ENCODE results near the gene HDGFL2.

The HDGFL2 gene

DNA sequence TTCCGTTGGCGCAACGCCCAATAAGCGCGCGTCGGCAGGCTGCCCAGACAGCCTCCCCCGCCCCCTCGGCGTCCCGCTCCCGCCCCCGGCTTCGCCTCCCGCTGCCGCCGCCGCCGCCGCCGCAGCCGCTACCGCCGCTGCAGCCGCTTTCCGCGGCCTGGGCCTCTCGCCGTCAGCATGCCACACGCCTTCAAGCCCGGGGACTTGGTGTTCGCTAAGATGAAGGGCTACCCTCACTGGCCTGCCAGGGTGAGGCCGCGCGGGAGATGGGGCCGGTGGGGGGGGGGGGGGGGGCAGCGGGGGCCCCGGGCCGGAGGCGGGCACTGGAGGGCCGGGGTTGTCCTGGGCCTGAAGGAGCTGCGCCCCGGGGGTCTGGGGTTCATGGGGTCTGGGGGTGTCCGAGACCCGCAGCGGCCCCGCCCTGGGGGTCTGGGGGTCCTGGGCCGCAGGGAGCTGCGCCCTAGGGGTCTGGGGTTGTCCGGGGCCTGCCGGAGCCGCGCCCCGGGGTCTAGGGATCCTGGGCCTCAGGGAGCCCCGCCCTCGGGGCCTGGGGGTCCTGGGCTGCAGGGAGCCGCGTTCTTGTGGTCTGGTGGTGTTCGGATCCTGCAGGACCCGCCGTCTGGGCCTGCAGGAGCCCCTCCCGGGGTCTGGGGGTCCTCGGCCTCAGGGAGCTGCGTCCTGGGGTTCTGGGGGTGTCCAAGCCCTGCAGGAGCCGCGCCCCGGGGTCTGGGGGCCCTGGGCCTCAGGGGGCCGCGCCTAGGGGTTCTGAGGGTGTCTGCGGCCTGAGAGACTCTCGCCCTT is at the start of gene HDGFL2:
HDGFL2 (plus strand) TSS at position 124 of the 801 bp plus-strand sequence; CDS start at position 178, 54 bp downstream.
- FAIRE-seq: no peak

GRCh38 chr19:4423416-4424126 is 48.5 kb upstream of the HDGFL2 start:
- DNase-seq (ENCODE audit: low spot score) (no peak), FAIRE-seq (no peak)

More for the DNA sequence above, at the start of gene HDGFL2:
- no peak for DNase-seq (ENCODE audit: low spot score)

DNA sequence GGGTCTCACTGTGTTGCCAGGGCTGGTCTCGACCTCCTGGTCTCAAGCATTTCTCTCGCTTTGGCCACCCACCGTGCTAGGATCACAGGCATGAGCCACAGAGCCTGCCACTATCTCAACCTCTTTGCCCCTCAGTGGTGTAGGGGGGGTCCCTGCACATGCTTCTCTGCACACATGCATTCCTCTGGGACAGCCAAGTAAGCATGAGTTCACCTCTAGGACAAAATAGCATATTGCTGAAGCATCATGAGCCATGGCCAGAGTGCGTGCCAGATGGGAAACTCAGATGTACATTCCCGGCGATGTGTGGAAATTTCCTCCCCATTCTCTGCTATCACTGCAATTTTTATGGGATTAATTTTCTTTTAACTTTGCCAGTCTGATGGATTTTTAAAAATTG is 46.6 kb upstream of the HDGFL2 start:
- DNase-seq (ENCODE audit: low spot score) (no peak), FAIRE-seq (no peak)

GRCh38 chr19:4428326-4428975 is 43.6 kb upstream of the HDGFL2 start:
- no peak for DNase-seq (ENCODE audit: low spot score)
- no peak for FAIRE-seq

DNA sequence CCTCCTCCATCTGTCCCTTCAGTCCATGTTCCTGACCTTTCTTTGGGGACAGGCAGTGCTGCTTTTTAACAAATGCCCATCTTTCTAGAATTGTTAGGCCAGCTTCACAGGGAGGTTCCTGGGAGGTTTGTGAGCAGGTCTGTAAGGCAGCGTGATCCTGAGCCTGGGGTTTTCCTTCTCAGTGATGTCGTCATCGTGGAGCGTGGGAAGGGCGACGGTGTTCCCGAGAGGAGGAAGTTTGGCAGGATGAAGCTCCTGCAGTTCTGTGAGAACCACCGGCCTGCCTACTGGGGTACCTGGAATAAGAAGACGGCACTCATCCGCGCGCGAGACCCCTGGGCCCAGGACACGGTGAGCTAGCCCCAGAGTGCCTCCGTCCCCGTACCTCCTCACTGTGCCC is 42.8 kb upstream of the HDGFL2 start:
- DNase-seq (ENCODE audit: low spot score) (no peak), FAIRE-seq (no peak)

DNA sequence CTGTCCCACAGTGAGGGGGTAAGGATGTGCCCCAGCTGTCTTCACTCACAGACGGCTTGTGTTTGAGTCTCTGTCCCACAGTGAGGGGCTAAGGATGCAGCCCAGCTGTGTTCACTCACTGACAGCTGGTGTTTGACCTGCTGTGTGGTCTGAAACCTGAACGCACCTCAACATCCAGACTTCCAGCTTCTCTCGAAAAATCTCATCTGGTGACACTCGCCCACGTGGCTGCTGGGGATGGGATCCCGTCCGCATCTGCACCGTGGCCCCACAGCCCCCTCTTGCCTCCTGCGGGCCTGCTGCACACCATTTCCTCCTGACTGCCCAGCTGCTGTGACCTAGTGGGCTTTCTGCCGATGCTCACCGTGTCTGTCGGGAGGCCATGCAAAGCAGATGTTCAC is 42.3 kb upstream of the HDGFL2 start:
- DNase-seq (ENCODE audit: low spot score) (no peak), FAIRE-seq (no peak)

DNA sequence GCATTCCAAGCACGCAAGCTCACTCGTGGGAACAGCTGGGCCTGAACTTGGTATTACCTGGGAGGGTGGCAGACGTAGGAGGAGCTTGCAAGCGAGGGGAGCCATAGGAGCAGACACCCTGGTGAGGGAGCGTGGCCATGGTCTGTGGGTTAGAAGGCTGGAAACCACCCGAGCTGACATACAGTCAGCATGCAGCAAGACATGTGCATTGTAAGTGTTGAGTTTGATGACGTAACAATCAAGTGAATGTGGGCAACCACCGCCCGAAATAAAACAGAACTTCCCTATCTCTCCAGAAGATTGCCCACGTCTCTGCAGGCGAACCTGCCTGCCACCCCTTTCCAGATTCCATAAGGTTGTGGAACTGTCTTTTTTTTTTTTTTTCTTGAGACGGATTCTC is 41.3 kb upstream of the HDGFL2 start:
- DNase-seq (ENCODE audit: low spot score) (no peak), FAIRE-seq (no peak)

DNA sequence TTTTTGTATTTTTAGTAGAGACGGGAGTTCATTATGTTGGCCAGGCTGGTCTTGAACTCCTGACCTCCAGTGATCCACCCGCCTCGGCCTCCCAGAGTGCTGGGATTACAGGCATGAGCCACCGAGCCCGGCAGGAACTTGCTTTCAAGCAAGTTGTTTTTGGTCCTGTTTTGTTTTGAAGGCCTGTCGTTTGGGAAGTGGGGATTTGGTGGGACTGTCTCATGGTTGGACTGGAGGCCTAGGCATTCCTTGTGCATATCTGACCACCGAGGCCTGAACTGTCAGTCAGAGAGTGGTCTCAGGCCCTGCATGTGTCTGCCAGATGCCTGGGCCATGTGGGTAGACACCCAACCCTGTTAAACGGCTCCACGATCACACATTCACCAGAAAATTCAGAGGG is 40.8 kb upstream of the HDGFL2 start:
- FAIRE-seq: no peak
- DNase-seq (ENCODE audit: low spot score): no peak

- FAIRE-seq (no peak), DNase-seq (ENCODE audit: low spot score) (no peak)
These were observed 40.1 kb upstream of the HDGFL2 start for GRCh38 chr19:4431808-4432674.

DNA sequence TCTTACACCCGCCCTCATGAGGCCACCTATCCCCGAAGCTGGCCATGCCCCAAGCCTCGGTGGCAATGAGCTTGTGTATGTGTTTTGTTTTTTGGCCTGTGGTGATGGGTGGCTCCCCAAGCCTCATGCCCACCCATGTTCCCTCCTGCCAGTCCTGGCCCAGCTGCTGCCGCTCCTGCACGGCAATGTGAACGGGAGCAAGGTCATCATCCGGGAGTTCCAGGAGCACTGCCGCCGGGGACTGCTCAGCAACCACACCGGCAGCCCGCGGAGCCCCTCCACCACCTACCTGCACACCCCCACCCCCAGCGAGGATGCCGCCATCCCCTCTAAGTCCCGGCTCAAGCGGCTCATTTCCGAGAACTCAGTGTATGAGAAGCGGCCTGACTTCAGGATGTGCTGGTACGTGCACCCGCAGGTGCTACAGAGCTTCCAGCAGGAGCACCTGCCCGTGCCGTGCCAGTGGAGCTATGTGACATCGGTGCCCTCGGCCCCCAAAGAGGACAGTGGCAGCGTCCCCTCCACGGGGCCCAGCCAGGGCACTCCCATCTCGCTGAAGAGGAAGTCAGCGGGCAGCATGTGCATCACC is 39.1 kb upstream of the HDGFL2 start:
- FAIRE-seq: no peak
- no peak for DNase-seq (ENCODE audit: low spot score)

DNA sequence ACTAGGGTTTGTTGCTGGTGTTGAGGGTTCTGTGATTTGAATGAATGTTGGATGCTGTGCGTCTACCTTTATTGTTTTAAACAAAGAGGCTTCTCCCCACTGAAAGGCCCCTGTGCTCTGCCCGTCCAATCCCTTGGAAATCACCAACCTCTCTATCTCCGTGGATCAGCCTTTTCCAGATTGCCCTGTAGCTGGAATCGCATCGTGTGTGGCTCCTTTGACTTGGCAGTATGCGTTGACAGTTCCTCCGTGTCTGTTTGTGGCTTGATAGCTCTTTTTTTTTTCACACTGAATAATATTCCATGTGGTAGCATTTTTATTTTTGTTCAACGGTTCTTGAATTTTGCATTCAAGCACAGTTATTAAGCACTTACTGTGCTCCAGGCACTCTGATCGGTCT is 37.7 kb upstream of the HDGFL2 start:
- FAIRE-seq: no peak
- DNase-seq (ENCODE audit: low spot score): no peak

DNA sequence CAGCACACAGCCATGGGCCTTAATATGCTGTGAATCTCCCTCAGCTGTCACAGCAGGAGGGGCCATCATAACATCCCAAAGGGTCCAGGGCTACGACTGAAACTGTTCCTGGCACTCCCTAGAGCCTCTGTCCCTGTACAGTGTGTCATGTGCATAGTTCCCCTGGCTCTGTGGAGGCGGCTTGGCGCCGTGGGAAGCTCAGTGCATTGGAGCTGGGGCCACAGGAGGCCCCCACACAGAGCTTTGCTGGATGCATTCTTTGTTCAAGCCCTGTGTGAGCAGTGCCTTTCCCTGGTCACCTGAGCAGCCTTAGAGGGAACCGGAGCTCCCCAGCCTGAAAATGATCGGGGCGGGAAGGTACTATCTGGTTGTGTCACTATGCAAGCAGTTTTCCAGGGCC is 35.9 kb upstream of the HDGFL2 start:
- no peak for DNase-seq (ENCODE audit: low spot score)
- FAIRE-seq: no peak

GRCh38 chr19:4437103-4437502 is 35.0 kb upstream of the HDGFL2 start:
- no peak for FAIRE-seq
- no peak for DNase-seq (ENCODE audit: low spot score)

DNA sequence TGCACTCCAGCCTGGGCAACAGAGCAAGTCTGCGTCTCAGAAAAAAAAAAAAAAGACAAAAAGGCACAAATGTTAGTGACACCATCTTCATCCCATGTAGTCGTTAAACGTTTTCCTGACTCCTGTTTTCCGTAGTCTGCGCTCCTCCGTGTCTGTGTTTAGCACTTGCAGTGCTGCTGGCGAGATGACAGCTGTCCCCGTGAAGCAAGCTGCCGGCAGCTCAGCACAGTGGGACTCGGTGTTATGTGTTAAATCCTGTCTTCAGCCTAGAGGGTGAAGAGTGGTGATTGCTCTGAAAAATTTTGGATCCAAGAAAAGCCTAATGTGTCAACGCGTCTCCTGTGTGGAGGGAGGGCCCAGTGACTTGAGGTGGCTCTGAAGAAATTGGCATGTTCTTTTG is 32.9 kb upstream of the HDGFL2 start:
- DNase-seq (ENCODE audit: low spot score): no peak
- no peak for FAIRE-seq

DNA sequence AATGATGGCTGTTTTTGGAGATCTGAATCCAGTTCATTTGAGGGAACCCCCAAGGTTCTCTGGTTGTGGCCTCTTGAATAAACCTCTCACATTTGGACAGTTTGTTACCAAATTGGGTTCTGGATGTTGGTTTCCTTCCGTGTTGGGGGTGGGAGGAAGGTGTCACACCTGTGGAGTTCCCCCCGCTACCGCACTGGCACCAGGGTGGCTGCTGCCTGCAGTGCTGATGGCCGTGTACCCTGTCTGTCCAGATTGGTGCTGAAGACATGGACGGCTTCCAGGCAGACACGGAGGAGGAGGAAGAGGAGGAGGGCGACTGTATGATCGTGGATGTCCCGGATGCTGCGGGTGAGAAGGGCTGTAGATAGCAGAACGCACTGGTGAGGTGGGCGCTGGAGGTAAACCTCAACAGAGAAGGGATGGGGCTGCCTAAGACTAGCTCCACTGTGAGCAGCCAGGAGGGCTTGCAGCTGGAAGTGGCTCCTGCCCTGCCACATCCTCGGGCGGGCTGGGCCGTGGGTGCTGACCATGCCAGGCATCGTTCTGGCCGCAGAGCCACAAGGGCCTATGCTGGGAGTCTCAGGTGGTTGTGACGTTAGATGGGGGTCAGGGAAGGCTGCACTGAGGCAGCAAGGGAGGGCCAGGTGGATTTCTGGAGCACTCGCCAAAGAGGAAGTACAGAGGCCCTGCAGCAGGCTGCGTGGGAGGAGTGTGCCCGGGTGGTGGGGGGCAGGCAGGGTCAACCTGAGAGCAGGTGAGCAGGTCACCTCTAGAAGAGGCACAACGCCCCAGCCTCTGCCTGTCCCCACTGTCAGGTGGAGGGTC is 29.9 kb upstream of the HDGFL2 start:
- FAIRE-seq: no peak
- DNase-seq (ENCODE audit: low spot score): no peak

DNA sequence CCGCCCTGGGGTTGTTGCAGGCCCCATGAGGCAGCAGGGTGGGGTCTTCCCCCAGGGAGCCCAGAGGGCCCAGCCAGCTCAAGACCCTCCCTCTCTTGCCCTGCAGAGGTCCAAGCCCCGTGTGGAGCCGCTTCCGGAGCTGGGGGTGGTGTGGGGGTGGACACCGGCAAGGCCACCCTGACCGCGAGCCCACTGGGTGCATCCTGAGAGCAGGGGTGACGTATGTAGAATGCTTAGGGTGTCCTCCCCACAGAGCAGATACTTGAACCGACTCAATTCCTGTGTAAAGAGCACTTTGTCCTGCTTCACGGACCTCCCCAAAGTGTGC is 29.3 kb upstream of the HDGFL2 start:
- no peak for FAIRE-seq
- no peak for DNase-seq (ENCODE audit: low spot score)

- FAIRE-seq (no peak), DNase-seq (ENCODE audit: low spot score) (no peak)
These were observed 28.9 kb upstream of the HDGFL2 start for GRCh38 chr19:4443188-4443587.

- DNase-seq (ENCODE audit: low spot score) (no peak), FAIRE-seq (no peak)
These were observed 27.9 kb upstream of the HDGFL2 start for GRCh38 chr19:4443966-4444764.
